Naive thymus-derived CD4-positive, alpha-beta T cell (primary cell): Measurements from ENCODE around the gene ZNF331. TPM values are rescaled to one million over a fixed set of nuclear protein-coding genes. Genes with fewer than 3 reads are reported as not detected.

Experiments
- ATAC-seq: fragments of 150-1000 bp; cut with Tn5 transposase; 2 replicates; pipeline ENCODE4 v1.10.0; 2021; ENCODE audit warnings: mild to moderate bottlenecking, moderate library complexity
- CTCF ChIA-PET: fragments of 350-600 bp; sonication (Branson Sonifier 250); formaldehyde crosslinking; loops from one replicate; lab custom pipeline; 2021; ENCODE audit warnings: antibody characterized with exemption; lab: Charles Lee
- POLR2A ChIA-PET: fragments of 350-600 bp; sonication (Branson Sonifier 250); formaldehyde crosslinking; loops from one replicate; lab custom pipeline; 2021; ENCODE audit warnings: antibody characterized with exemption, inconsistent platforms; lab: Charles Lee
- DNase-seq, 9 donors: peaks; one replicate each; pipeline versions ENCODE4 v3.0.0 to v3.0.0-alpha.2; 2020 to 2022; ENCODE audit warnings: mixed read lengths in 1 of 9
- H3K27ac ChIP-seq: one replicate; pipeline ENCODE4 v1.7.0; 2013; ENCODE audit warnings: mild to moderate bottlenecking, low read depth, low read length, moderate library complexity
- H3K27me3 ChIP-seq, 2 donors: one replicate each; pipeline ENCODE4 v1.7.0; 2013; ENCODE audit warnings: low read length in 2 of 2, mild to moderate bottlenecking in 2 of 2, moderate library complexity in 2 of 2; ENCODE audit not compliant: control insufficient read depth in 2 of 2, insufficient read depth in 2 of 2
- H3K36me3 ChIP-seq, 3 experiments: 1 replicate in 2 of 3; 2 replicates in 1 of 3; pipeline ENCODE4 v1.7.0; 2013; ENCODE audit warnings: low read length in 3 of 3, mild to moderate bottlenecking in 3 of 3, moderate library complexity in 1 of 3; ENCODE audit not compliant: insufficient read depth in 3 of 3, control insufficient read depth in 2 of 3
- H3K4me1 ChIP-seq, 2 donors: one replicate each; pipeline ENCODE4 v1.7.0; 2013; ENCODE audit warnings: low read length in 2 of 2, mild to moderate bottlenecking in 2 of 2, moderate library complexity in 1 of 2; ENCODE audit not compliant: control insufficient read depth in 2 of 2, insufficient read depth in 2 of 2
- H3K4me3 ChIP-seq: 2 replicates; pipeline ENCODE4 v1.7.0; 2013; ENCODE audit warnings: mild to moderate bottlenecking, low read length
- H3K9me3 ChIP-seq, 3 experiments: 1 replicate in 2 of 3; 2 replicates in 1 of 3; pipeline ENCODE4 v1.7.0; 2013; ENCODE audit warnings: low read length in 3 of 3; ENCODE audit not compliant: control insufficient read depth in 2 of 3
- H3K27ac Mint-ChIP-seq, 9 donors: one replicate each; pipeline ENCODE4 v1.8.0; 2020 to 2022; ENCODE audit warnings: mixed read lengths in 9 of 9, mild to moderate bottlenecking in 8 of 9, moderate library complexity in 5 of 9, inconsistent platforms in 2 of 9
- H3K27me3 Mint-ChIP-seq, 5 donors: one replicate each; pipeline ENCODE4 v1.8.0; 2021 to 2022; ENCODE audit warnings: mixed read lengths in 5 of 5, mild to moderate bottlenecking in 1 of 5
- H3K36me3 Mint-ChIP-seq, 5 donors: one replicate each; pipeline ENCODE4 v1.8.0; 2020 to 2022; ENCODE audit warnings: mixed read lengths in 5 of 5, mild to moderate bottlenecking in 3 of 5, inconsistent platforms in 1 of 5
- H3K4me1 Mint-ChIP-seq, 7 donors: one replicate each; pipeline ENCODE4 v1.8.0; 2020 to 2022; ENCODE audit warnings: mixed read lengths in 7 of 7, mild to moderate bottlenecking in 3 of 7, inconsistent platforms in 1 of 7
- H3K4me3 Mint-ChIP-seq, 10 donors: one replicate each; pipeline ENCODE4 v1.8.0; 2020 to 2022; ENCODE audit warnings: mild to moderate bottlenecking in 10 of 10, mixed read lengths in 10 of 10, moderate library complexity in 6 of 10, inconsistent platforms in 2 of 10
- H3K9me3 Mint-ChIP-seq, 11 donors: one replicate each; pipeline ENCODE4 v1.8.0; 2020 to 2022; ENCODE audit warnings: mixed read lengths in 11 of 11, mild to moderate bottlenecking in 4 of 11, inconsistent platforms in 1 of 11, moderate library complexity in 1 of 11
- intact Hi-C, 2 donors: fragments of 100-400 bp; cut with micrococcal nuclease; formaldehyde crosslinking; loops; one replicate each; pipeline ENCODE4 v1.15.1; 2023
- polyA plus RNA-seq, 2 donors: library from polyadenylated mRNA; unstranded; fragments of 300-500 nt; fragmentation: Illumina TruSeq; gene quantifications; one replicate each; pipeline ENCODE4 v1.2.3, GENCODE V29; 2021
- total RNA-seq, 6 experiments: library from RNA in 5 of 6; stranded (reverse) in 5 of 6; gene quantifications; 1 replicate in 5 of 6; 2 replicates in 1 of 6; pipeline ENCODE4 v1.2.3 and lab custom pipeline; 2021 to 2026

ZNF331 gene
- total and polyA plus RNA-seq, 7 experiments from 2014 or later = 18.1 to 318 (median 68.0) TPM

GRCh38 chr19:53553156-53553555 is 15.2 kb downstream of the ZNF331 start:
- no peaks in the 10 kb centered on the region for H3K9me3 ChIP-seq
- peaks cover 10 to 55% (median 38%) of the 10 kb centered on the region in 7 donors for H3K4me1 Mint-ChIP-seq
- no peaks in the 10 kb centered on the region for H3K27me3 ChIP-seq
- H3K9me3 Mint-ChIP-seq = peaks cover 0 to 54% (median 14%) of the 10 kb centered on the region in 11 donors
- CTCF ChIA-PET = no interaction called here
- peaks cover 0 to 9% (median 0%) of the 10 kb centered on the region in 3 experiments for H3K36me3 ChIP-seq
- H3K4me3 Mint-ChIP-seq = peak overlapping the region in 9 of 10 donors; percentile 66 to 99 (median 94)
- H3K27ac ChIP-seq = peak overlapping the region; percentile 92
- peak in 2 of 9 donors; percentile 28 to 57 for DNase-seq
- H3K27ac Mint-ChIP-seq = peak overlapping the region in 8 of 9 donors; percentile 88 to 100 (median 100)
- peaks cover 4 to 6% of the 10 kb centered on the region in 2 donors for H3K4me1 ChIP-seq
- H3K27me3 Mint-ChIP-seq = no peaks in the 10 kb centered on the region
- H3K36me3 Mint-ChIP-seq = peaks cover 14 to 46% (median 40%) of the 10 kb centered on the region in 5 donors
- peak overlapping the region; percentile 67 for H3K4me3 ChIP-seq
- ATAC-seq = no peak
- POLR2A ChIA-PET = interaction anchor here (1.3 to 1.4 kb wide), 3 partner anchors 14 to 33 kb away, joined by 4 to 6 read pairs (median 6); partner anchors contain the start of gene ZNF331
- intact Hi-C loops = loop anchor here (5.0 kb wide), 2 partner anchors 356 to 639 kb away; partner anchors contain the start of gene TSEN34 (in 1 of the 2)

- peaks cover 14 to 46% (median 33%) of the 10 kb centered on the region in 5 donors for H3K36me3 Mint-ChIP-seq
- peak overlapping the region; percentile 91 to 99 (median 96) for H3K4me3 Mint-ChIP-seq
- Histone ChIP-seq H3K36me3 (peaks cover 0 to 12% (median 0%) of the 10 kb centered on the region in 3 experiments), H3K9me3 (no peaks in the 10 kb centered on the region), H3K27ac (peak overlapping the region; percentile 97), H3K4me1 (peaks cover 4 to 6% of the 10 kb centered on the region in 2 donors), H3K4me3 (peak overlapping the region; percentile 67), H3K27me3 (no peaks in the 10 kb centered on the region)
- intact Hi-C loops = loop anchor here (1.0 to 5.0 kb wide), 7 partner anchors 16 to 638 kb away; partner anchors contain the start of genes TSEN34 (in 1 of the 2), ZNF160 (in 1 of the 2) and ZNF331 (in 1 of the 2)
- peak overlapping the region; percentile 96 to 100 (median 100) for H3K27ac Mint-ChIP-seq
- no peaks in the 10 kb centered on the region for H3K27me3 Mint-ChIP-seq
- H3K4me1 Mint-ChIP-seq = peaks cover 10 to 46% (median 29%) of the 10 kb centered on the region in 7 donors
- DNase-seq (peak; percentile 90 to 97 (median 95)), ATAC-seq (peak; percentile 88)
- H3K9me3 Mint-ChIP-seq = peaks cover 0 to 44% (median 17%) of the 10 kb centered on the region in 11 donors
- CTCF ChIA-PET = no interaction called here
- POLR2A ChIA-PET = interaction anchor here (1.0 to 1.5 kb wide), 3 partner anchors 15 to 34 kb away, joined by 3 to 6 read pairs (median 4); partner anchors contain the start of gene ZNF331
These were observed 16.2 kb downstream of the ZNF331 start for GRCh38 chr19:53553865-53554791.

GRCh38 chr19:53554804-53555203 is 16.9 kb downstream of the ZNF331 start:
- H3K27ac ChIP-seq = peak overlapping the region; percentile 97
- DNase-seq (no peak), ATAC-seq (no peak)
- POLR2A ChIA-PET = interaction anchor here (0.9 to 1.5 kb wide), 3 partner anchors 16 to 44 kb away, joined by 3 to 4 read pairs (median 3); no protein-coding TSS in a partner anchor
- no peaks in the 10 kb centered on the region for H3K9me3 ChIP-seq
- no peaks in the 10 kb centered on the region for H3K27me3 ChIP-seq
- Mint-ChIP-seq H3K4me1 (peaks cover 7 to 40% (median 23%) of the 10 kb centered on the region in 7 donors), H3K9me3 (peaks cover 0 to 37% (median 14%) of the 10 kb centered on the region in 11 donors), H3K27ac (peak overlapping the region; percentile 96 to 100 (median 100)), H3K36me3 (peaks cover 12 to 47% (median 32%) of the 10 kb centered on the region in 5 donors), H3K27me3 (no peaks in the 10 kb centered on the region), H3K4me3 (peak overlapping the region; percentile 91 to 99 (median 96))
- intact Hi-C loops = loop anchor here (1.0 to 5.0 kb wide), 7 partner anchors 17 to 637 kb away; partner anchors contain the start of genes TSEN34 (in 1 of the 2), ZNF160 (in 1 of the 2) and ZNF331 (in 1 of the 2)
- H3K36me3 ChIP-seq = peaks cover 3 to 18% (median 6%) of the 10 kb centered on the region in 3 experiments
- peak overlapping the region; percentile 67 for H3K4me3 ChIP-seq
- H3K4me1 ChIP-seq = peaks cover 4 to 6% of the 10 kb centered on the region in 2 donors
- CTCF ChIA-PET = no interaction called here

- peak in 1 of 9 donors; percentile 25 for DNase-seq
- peaks cover 4 to 6% of the 10 kb centered on the region in 2 donors for H3K4me1 ChIP-seq
- intact Hi-C loops = no loop called here
- ChIA-PET POLR2A (interaction anchor here (0.9 to 1.5 kb wide), 2 partner anchors 35 to 45 kb away, joined by 3 to 4 read pairs; no protein-coding TSS in a partner anchor), CTCF (no interaction called here)
- H3K27ac ChIP-seq = peak overlapping the region; percentile 97
- Mint-ChIP-seq H3K27me3 (no peaks in the 10 kb centered on the region), H3K27ac (peak overlapping the region; percentile 67 to 100 (median 100)), H3K36me3 (peaks cover 12 to 48% (median 34%) of the 10 kb centered on the region in 5 donors), H3K4me1 (peaks cover 6 to 35% (median 22%) of the 10 kb centered on the region in 7 donors), H3K4me3 (peak overlapping the region; percentile 71 to 99 (median 94)), H3K9me3 (peaks cover 0 to 32% (median 10%) of the 10 kb centered on the region in 11 donors)
- no peaks in the 10 kb centered on the region for H3K9me3 ChIP-seq
- peak overlapping the region; percentile 67 for H3K4me3 ChIP-seq
- H3K27me3 ChIP-seq = no peaks in the 10 kb centered on the region
- peaks cover 6 to 23% (median 9%) of the 10 kb centered on the region in 3 experiments for H3K36me3 ChIP-seq
- no peak for ATAC-seq
These were observed 17.4 kb downstream of the ZNF331 start for GRCh38 chr19:53555352-53555751.

- H3K27me3 Mint-ChIP-seq = no peaks in the 10 kb centered on the region
- no peak overlapping the region for H3K27ac ChIP-seq
- H3K27me3 ChIP-seq = no peaks in the 10 kb centered on the region
- ChIA-PET CTCF (no interaction called here), POLR2A (no interaction called here)
- peaks cover 0 to 12% (median 5%) of the 10 kb centered on the region in 7 donors for H3K4me1 Mint-ChIP-seq
- ATAC-seq (no peak), DNase-seq (no peak)
- peak overlapping the region in 2 of 9 donors; percentile 70 to 74 for H3K27ac Mint-ChIP-seq
- peaks cover 11 to 72% (median 17%) of the 10 kb centered on the region in 3 experiments for H3K36me3 ChIP-seq
- peaks cover 21 to 86% (median 78%) of the 10 kb centered on the region in 5 donors for H3K36me3 Mint-ChIP-seq
- intact Hi-C loops = no loop called here
- no peaks in the 10 kb centered on the region for H3K4me1 ChIP-seq
- peaks cover 4 to 82% (median 43%) of the 10 kb centered on the region in 11 donors for H3K9me3 Mint-ChIP-seq
- H3K4me3 Mint-ChIP-seq = peak overlapping the region in 2 of 10 donors; percentile 8 to 42
- H3K9me3 ChIP-seq = peaks cover 0 to 40% (median 0%) of the 10 kb centered on the region in 3 experiments
- H3K4me3 ChIP-seq = no peak overlapping the region
These were observed 33.4 kb downstream of the ZNF331 start for GRCh38 chr19:53571339-53571738.
